MM.1S (cell line): ENCODE data around the gene MYOCOS.
A peak's percentile ranks its signal among the peaks of the same experiment; 100 is the strongest.
"Not testable (repeated sequence)": the region's sequence is repeated elsewhere in the genome, so short reads cannot be mapped to it uniquely, and the experiment has no call there.

Experiments
- DNase-seq: peaks from one replicate; pipeline ENCODE4 v3.0.0-alpha.2; 2015
- H2AFZ ChIP-seq: fragments of 300-600 bp; sonication (generic); 2 replicates; pipeline ENCODE4 v1.6.0; 2016; ENCODE audit warnings: antibody characterized with exemption, low read length
- H3F3A ChIP-seq: fragments of 300-600 bp; sonication (generic); 2 replicates; pipeline ENCODE4 v1.6.1; 2016; ENCODE audit warnings: mild to moderate bottlenecking, antibody characterized with exemption, low read length, moderate library complexity, mixed read lengths; ENCODE audit not compliant: insufficient read depth
- H3K27ac ChIP-seq: fragments of 300-600 bp; sonication (generic); 2 replicates; pipeline ENCODE4 v1.5.1; 2016; ENCODE audit warnings: mild to moderate bottlenecking, low read length
- H3K27me3 ChIP-seq: fragments of 300-600 bp; sonication (generic); replicated peaks from 2 replicates; pipeline ENCODE4 v1.6.0; 2016; ENCODE audit warnings: low read length; ENCODE audit not compliant: insufficient read depth
- H3K36me3 ChIP-seq: fragments of 300-600 bp; sonication (generic); replicated peaks from 2 replicates; pipeline ENCODE4 v1.6.1; 2016; ENCODE audit warnings: mild to moderate bottlenecking, low read length, mixed read lengths; ENCODE audit not compliant: insufficient read depth
- H3K4me1 ChIP-seq: fragments of 300-600 bp; sonication (generic); 2 replicates; pipeline ENCODE4 v1.6.1; 2016; ENCODE audit warnings: low read length, mixed read lengths
- H3K4me2 ChIP-seq: fragments of 300-600 bp; sonication (generic); 2 replicates; pipeline ENCODE4 v1.6.0; 2016; ENCODE audit warnings: low read depth, low read length
- H3K4me3 ChIP-seq: fragments of 300-600 bp; sonication (generic); 2 replicates; pipeline ENCODE4 v1.5.1; 2016; ENCODE audit warnings: low read length, mixed read lengths
- H3K79me2 ChIP-seq: fragments of 300-600 bp; sonication (generic); 2 replicates; pipeline ENCODE4 v1.6.1; 2016; ENCODE audit warnings: mixed run types, low read length, mixed read lengths
- H3K9ac ChIP-seq: fragments of 300-600 bp; sonication (generic); 2 replicates; pipeline ENCODE4 v1.6.1; 2016; ENCODE audit warnings: low read length, mixed read lengths
- H3K9me2 ChIP-seq: fragments of 300-600 bp; sonication (generic); replicated peaks from 2 replicates; pipeline ENCODE4 v1.6.1; 2016; ENCODE audit warnings: mild to moderate bottlenecking, low read length, mixed read lengths; ENCODE audit not compliant: insufficient read depth
- H3K9me3 ChIP-seq: fragments of 300-600 bp; sonication (generic); replicated peaks from 2 replicates; pipeline ENCODE4 v1.6.1; 2016; ENCODE audit warnings: mild to moderate bottlenecking, low read length, mixed read lengths; ENCODE audit not compliant: insufficient read depth
- H4K20me1 ChIP-seq: fragments of 300-600 bp; sonication (generic); 2 replicates; pipeline ENCODE4 v1.6.1; 2016; ENCODE audit warnings: mild to moderate bottlenecking, low read length, moderate library complexity, mixed read lengths; ENCODE audit not compliant: insufficient read depth
- CTCF ChIP-seq: fragments of 300-600 bp; sonication (generic); IDR thresholded peaks from 2 replicates; pipeline ENCODE4 v1.5.1; 2016; ENCODE audit warnings: antibody characterized with exemption, low read length, mixed read lengths
- EZH2 ChIP-seq: fragments of 300-600 bp; sonication (generic); optimal IDR thresholded peaks from 2 replicates; pipeline ENCODE3; 2017; ENCODE audit warnings: low read depth, mild to moderate bottlenecking, antibody characterized with exemption, low read length, mixed read lengths
- EZH2phosphoT487 ChIP-seq: fragments of 300-600 bp; sonication (generic); IDR thresholded peaks from 2 replicates; pipeline ENCODE4 v1.6.1; 2018; ENCODE audit warnings: antibody characterized with exemption, low read length

MYOCOS gene

GRCh38 chr1:171654942-171655745, 33.1 kb downstream of the MYOCOS start:
- Histone ChIP-seq H3K4me2 (peak overlapping the region; percentile 23; the same call in 1 of the 2 replicates), H3K27me3 (no peaks in the 10 kb centered on the region), H3F3A (no peaks in the 10 kb centered on the region), H3K4me1 (no peaks in the 10 kb centered on the region), H2AFZ (peak overlapping the region; percentile 43), H3K36me3 (no peaks in the 10 kb centered on the region), H3K9me2 (no peaks in the 10 kb centered on the region), H3K9ac (no peak overlapping the region), H3K4me3 (no peak overlapping the region), H3K79me2 (no peaks in the 10 kb centered on the region), H3K27ac (no peak overlapping the region), H3K9me3 (no peaks in the 10 kb centered on the region), H4K20me1 (no peaks in the 10 kb centered on the region)
- DNase-seq = peak; percentile 50
- peak; percentile 94 for TF ChIP-seq CTCF
- no peak for TF ChIP-seq EZH2phosphoT487
- TF ChIP-seq EZH2 = no peak

GRCh38 chr1:171655746-171656116, 33.7 kb downstream of the MYOCOS start:
- no peaks in the 10 kb centered on the region for H3K27me3 ChIP-seq
- H3K27ac ChIP-seq = no peak overlapping the region
- no peaks in the 10 kb centered on the region for H3K9me2 ChIP-seq
- no peaks in the 10 kb centered on the region for H3K4me1 ChIP-seq
- no peaks in the 10 kb centered on the region for H3K36me3 ChIP-seq
- H3K9ac ChIP-seq = no peak overlapping the region
- peak overlapping the region; percentile 43 for H2AFZ ChIP-seq
- no peaks in the 10 kb centered on the region for H3K79me2 ChIP-seq
- TF ChIP-seq CTCF (no peak), EZH2phosphoT487 (no peak), EZH2 (no peak)
- DNase-seq = no peak
- no peak overlapping the region for H3K4me3 ChIP-seq
- H3K9me3 ChIP-seq = no peaks in the 10 kb centered on the region
- H3K4me2 ChIP-seq = peak overlapping the region; percentile 23; the same call in 1 of the 2 replicates
- H4K20me1 ChIP-seq = no peaks in the 10 kb centered on the region
- no peaks in the 10 kb centered on the region for H3F3A ChIP-seq

- H3K27me3 ChIP-seq, H3K9ac ChIP-seq, DNase-seq: not testable (repeated sequence)
Measured at GRCh38 chr1:171656206-171656605, 34.2 kb downstream of the MYOCOS start.

GRCh38 chr1:171661076-171661650, 39.1 kb downstream of the MYOCOS start:
- Histone ChIP-seq H3K27ac (no peak overlapping the region), H3K4me3 (no peak overlapping the region), H3K36me3 (no peaks in the 10 kb centered on the region), H3K4me1 (no peaks in the 10 kb centered on the region), H3F3A (no peaks in the 10 kb centered on the region), H3K9ac (no peak overlapping the region), H3K9me3 (no peaks in the 10 kb centered on the region), H3K9me2 (no peaks in the 10 kb centered on the region), H4K20me1 (no peaks in the 10 kb centered on the region), H2AFZ (no peak overlapping the region), H3K4me2 (no peak overlapping the region), H3K27me3 (no peaks in the 10 kb centered on the region), H3K79me2 (no peaks in the 10 kb centered on the region)
- TF ChIP-seq EZH2 = no peak
- no peak for TF ChIP-seq CTCF
- no peak for TF ChIP-seq EZH2phosphoT487
- no peak for DNase-seq

More at GRCh38 chr1:171656206-171656605, 34.2 kb downstream of the MYOCOS start:
- H3K79me2 ChIP-seq, H3K4me3 ChIP-seq, H3K4me2 ChIP-seq, H3K27ac ChIP-seq, H3F3A ChIP-seq, H3K9me3 ChIP-seq, H3K36me3 ChIP-seq, H3K4me1 ChIP-seq, H3K9me2 ChIP-seq, H2AFZ ChIP-seq, H4K20me1 ChIP-seq: not testable (repeated sequence)
